Activated T-cell treated with anti-CD3 and anti-CD28 coated beads, Interleukin-2, amount 50 U/mL, for 72 hours (primary cell): ENCODE results near the gene WIPF3. TPM values are rescaled to one million over a fixed set of nuclear protein-coding genes. Genes with fewer than 3 reads are reported as not detected.

Experiments used
- ATAC-seq, 2 donors: fragments of 150-1000 bp; cut with Tn5 transposase; replicated peaks in 1 of 2; 2 replicates each; pipeline ENCODE4 v1.10.0; 2021; ENCODE audit warnings: moderate library complexity in 2 of 2, mild to moderate bottlenecking in 1 of 2
- DNase-seq, 2 donors: peaks; one replicate each; pipeline ENCODE4 v3.0.0; 2021 to 2022; ENCODE audit warnings: mixed read lengths in 1 of 2
- H3K27ac Mint-ChIP-seq: one replicate; pipeline ENCODE4 v1.8.0; 2022; ENCODE audit warnings: mild to moderate bottlenecking, moderate library complexity, mixed read lengths
- H3K27me3 Mint-ChIP-seq: one replicate; pipeline ENCODE4 v1.8.0; 2022; ENCODE audit warnings: low read depth, mixed read lengths
- H3K36me3 Mint-ChIP-seq, 2 donors: one replicate each; pipeline ENCODE4 v1.8.0; 2022; ENCODE audit warnings: mixed read lengths in 2 of 2, mild to moderate bottlenecking in 1 of 2; ENCODE audit not compliant: insufficient read depth in 2 of 2
- H3K4me1 Mint-ChIP-seq: one replicate; pipeline ENCODE4 v1.8.0; 2022; ENCODE audit warnings: low read depth, mixed read lengths
- H3K4me3 Mint-ChIP-seq, 2 donors: one replicate each; pipeline ENCODE4 v1.8.0; 2022; ENCODE audit warnings: mild to moderate bottlenecking in 2 of 2, mixed read lengths in 2 of 2, moderate library complexity in 2 of 2
- H3K9me3 Mint-ChIP-seq, 2 donors: one replicate each; pipeline ENCODE4 v1.8.0; 2022; ENCODE audit warnings: mixed read lengths in 2 of 2
- total RNA-seq, 2 donors: library from RNA; stranded (reverse); gene quantifications; one replicate each; pipeline ENCODE4 v1.2.3, GENCODE V29; 2022

Gene WIPF3
- total RNA-seq, 2 donors from 2014 or later = not detected

DNA sequence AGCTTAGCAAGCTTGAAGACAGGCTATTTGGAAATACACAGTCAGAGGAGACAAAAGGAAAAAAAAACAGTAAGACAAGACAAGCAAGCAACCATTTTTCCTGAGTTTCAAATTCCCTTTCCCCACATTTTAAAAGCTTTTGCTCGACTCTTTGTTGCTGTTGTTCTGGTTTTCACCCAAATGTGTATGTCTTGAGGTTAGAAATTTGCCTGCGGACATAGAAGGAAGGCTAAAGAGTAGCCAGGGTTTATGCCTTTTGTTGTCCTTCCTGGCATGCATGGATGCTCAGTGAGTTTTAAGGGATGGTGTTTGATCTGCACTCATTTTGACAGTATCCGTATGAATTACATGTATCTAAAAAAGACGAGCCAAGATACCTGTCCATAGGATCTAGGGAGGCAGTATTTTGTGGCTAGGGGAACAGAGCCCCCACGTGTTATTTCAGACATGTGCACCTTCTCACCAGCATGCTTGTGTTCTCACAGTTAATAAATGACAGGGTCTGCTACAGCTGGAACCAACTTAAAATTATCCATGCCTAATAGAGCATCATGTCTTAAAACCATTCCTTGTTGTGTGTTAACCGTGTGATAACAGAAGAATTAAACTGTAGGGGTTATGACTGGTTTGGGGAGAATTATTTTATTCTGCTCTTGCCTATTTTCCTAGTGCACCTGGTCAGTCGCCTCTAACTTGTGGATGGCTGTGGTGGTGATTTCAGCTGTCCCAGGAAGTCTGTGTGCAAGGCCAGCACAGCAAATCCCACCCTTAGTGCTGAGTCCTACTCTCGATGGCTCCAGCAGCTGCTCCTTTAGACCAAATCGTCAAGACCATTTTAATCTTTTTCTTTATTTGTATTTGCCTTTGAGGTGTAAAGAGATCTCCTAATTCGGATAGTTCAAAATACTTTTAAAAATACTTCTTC, 9.1 kb downstream of the WIPF3 start:
- Mint-ChIP-seq H3K27ac (no peak overlapping the region), H3K4me1 (no peaks in the 10 kb centered on the region), H3K27me3 (peaks cover 26% of the 10 kb centered on the region), H3K9me3 (no peaks in the 10 kb centered on the region), H3K4me3 (no peak overlapping the region), H3K36me3 (no peaks in the 10 kb centered on the region)
- no peak for ATAC-seq
- no peak for DNase-seq

GRCh38 chr7:29818308-29818707, 12.0 kb downstream of the WIPF3 start:
- H3K4me3 Mint-ChIP-seq = no peak overlapping the region
- no peak for ATAC-seq
- no peaks in the 10 kb centered on the region for H3K9me3 Mint-ChIP-seq
- H3K27ac Mint-ChIP-seq = no peak overlapping the region
- no peak for DNase-seq
- no peaks in the 10 kb centered on the region for H3K4me1 Mint-ChIP-seq
- peaks cover 21% of the 10 kb centered on the region for H3K27me3 Mint-ChIP-seq
- H3K36me3 Mint-ChIP-seq = no peaks in the 10 kb centered on the region

GRCh38 chr7:29825775-29826529, 19.6 kb downstream of the WIPF3 start:
- no peak overlapping the region for H3K27ac Mint-ChIP-seq
- H3K27me3 Mint-ChIP-seq = peaks cover 16% of the 10 kb centered on the region
- peak overlapping the region; percentile 45 to 68 for H3K4me3 Mint-ChIP-seq
- no peaks in the 10 kb centered on the region for H3K4me1 Mint-ChIP-seq
- no peak for DNase-seq
- peak in 1 of 2 donors; percentile 41 for ATAC-seq
- no peaks in the 10 kb centered on the region for H3K36me3 Mint-ChIP-seq
- H3K9me3 Mint-ChIP-seq = no peaks in the 10 kb centered on the region

DNA sequence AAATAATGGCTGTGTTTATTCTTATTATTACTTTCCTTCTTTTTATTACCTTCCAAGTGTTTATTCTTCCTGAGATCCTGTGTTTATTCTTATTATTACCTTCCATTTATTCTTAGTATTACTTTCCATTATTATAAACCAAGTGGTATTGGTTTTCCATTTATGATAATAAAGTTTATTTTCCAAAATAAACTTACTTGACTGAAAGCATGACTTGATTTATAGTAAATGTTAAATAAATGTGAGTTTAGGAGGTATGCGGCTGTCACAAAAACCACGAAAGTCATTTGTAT, 20.2 kb downstream of the WIPF3 start:
- no peaks in the 10 kb centered on the region for H3K4me1 Mint-ChIP-seq
- no peak for DNase-seq
- no peaks in the 10 kb centered on the region for H3K9me3 Mint-ChIP-seq
- peak overlapping the region in 1 of 2 donors; percentile 68 for H3K4me3 Mint-ChIP-seq
- H3K27me3 Mint-ChIP-seq = peaks cover 15% of the 10 kb centered on the region
- H3K36me3 Mint-ChIP-seq = no peaks in the 10 kb centered on the region
- H3K27ac Mint-ChIP-seq = no peak overlapping the region
- ATAC-seq = no peak

GRCh38 chr7:29826904-29827303, 20.6 kb downstream of the WIPF3 start:
- Mint-ChIP-seq H3K4me1 (no peaks in the 10 kb centered on the region), H3K36me3 (no peaks in the 10 kb centered on the region), H3K4me3 (no peak overlapping the region), H3K27me3 (peaks cover 15% of the 10 kb centered on the region), H3K27ac (no peak overlapping the region), H3K9me3 (no peaks in the 10 kb centered on the region)
- no peak for DNase-seq
- no peak for ATAC-seq

GRCh38 chr7:29831705-29832104, 25.4 kb downstream of the WIPF3 start:
- no peak for ATAC-seq
- H3K4me1 Mint-ChIP-seq = no peaks in the 10 kb centered on the region
- no peak overlapping the region for H3K4me3 Mint-ChIP-seq
- no peaks in the 10 kb centered on the region for H3K9me3 Mint-ChIP-seq
- peaks cover 12% of the 10 kb centered on the region for H3K27me3 Mint-ChIP-seq
- H3K36me3 Mint-ChIP-seq = no peaks in the 10 kb centered on the region
- DNase-seq = no peak
- no peak overlapping the region for H3K27ac Mint-ChIP-seq

DNA sequence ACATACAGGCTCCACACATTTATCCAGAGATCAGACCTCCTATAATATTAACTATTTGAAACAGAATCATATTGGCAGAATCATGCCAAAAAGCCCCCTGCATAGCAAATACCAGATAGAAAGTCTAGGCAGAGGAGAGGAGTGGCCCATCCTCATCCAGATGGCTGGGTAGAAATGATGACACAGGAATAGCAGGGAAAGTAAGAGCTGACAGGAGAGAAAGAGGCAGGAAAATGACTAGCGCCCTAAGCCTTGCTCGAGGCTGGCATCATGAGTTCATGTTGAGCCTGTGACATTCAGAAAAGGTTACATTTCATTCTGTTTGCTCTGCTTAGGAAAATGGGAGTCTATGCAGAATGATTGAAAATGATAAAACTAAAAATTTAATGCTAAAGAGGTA, 27.6 kb downstream of the WIPF3 start:
- H3K9me3 Mint-ChIP-seq = no peaks in the 10 kb centered on the region
- H3K4me1 Mint-ChIP-seq = no peaks in the 10 kb centered on the region
- no peak overlapping the region for H3K27ac Mint-ChIP-seq
- peaks cover 12% of the 10 kb centered on the region for H3K27me3 Mint-ChIP-seq
- DNase-seq (no peak), ATAC-seq (no peak)
- H3K36me3 Mint-ChIP-seq = no peaks in the 10 kb centered on the region
- no peak overlapping the region for H3K4me3 Mint-ChIP-seq

DNA sequence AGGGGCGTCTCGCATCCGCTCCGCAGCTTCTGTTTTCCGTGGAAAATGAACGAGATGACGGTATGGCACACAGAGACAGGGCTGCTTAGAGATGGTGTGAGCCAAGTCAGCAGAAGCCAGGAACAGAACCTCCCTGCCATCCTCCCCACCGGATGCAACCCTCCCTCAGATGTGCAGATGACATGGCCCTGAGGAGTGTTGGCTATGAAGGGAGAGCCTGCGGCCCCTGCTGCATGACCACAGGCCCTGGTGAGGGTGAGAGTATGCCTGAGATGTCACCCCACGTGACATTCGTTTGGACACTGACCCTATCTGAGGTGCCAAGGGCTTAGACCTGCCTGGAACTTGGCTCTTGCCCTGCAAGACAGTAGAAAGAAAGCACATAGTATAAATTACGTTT, 29.4 kb downstream of the WIPF3 start:
- no peak for DNase-seq
- Mint-ChIP-seq H3K4me3 (no peak overlapping the region), H3K36me3 (no peaks in the 10 kb centered on the region), H3K9me3 (no peaks in the 10 kb centered on the region), H3K4me1 (no peaks in the 10 kb centered on the region), H3K27ac (no peak overlapping the region), H3K27me3 (peaks cover 12% of the 10 kb centered on the region)
- ATAC-seq = no peak

GRCh38 chr7:29839302-29839701, 33.0 kb downstream of the WIPF3 start:
- Mint-ChIP-seq H3K36me3 (no peaks in the 10 kb centered on the region), H3K27ac (no peak overlapping the region), H3K4me3 (no peak overlapping the region), H3K4me1 (no peaks in the 10 kb centered on the region), H3K27me3 (no peaks in the 10 kb centered on the region), H3K9me3 (no peaks in the 10 kb centered on the region)
- no peak for ATAC-seq
- no peak for DNase-seq

GRCh38 chr7:29839921-29840320, 33.6 kb downstream of the WIPF3 start:
- Mint-ChIP-seq H3K27ac (no peak overlapping the region), H3K27me3 (no peaks in the 10 kb centered on the region), H3K36me3 (no peaks in the 10 kb centered on the region), H3K4me1 (no peaks in the 10 kb centered on the region), H3K9me3 (no peaks in the 10 kb centered on the region), H3K4me3 (no peak overlapping the region)
- no peak for ATAC-seq
- no peak for DNase-seq

GRCh38 chr7:29840701-29841100, 34.4 kb downstream of the WIPF3 start:
- Mint-ChIP-seq H3K9me3 (no peaks in the 10 kb centered on the region), H3K4me1 (no peaks in the 10 kb centered on the region)

GRCh38 chr7:29841926-29842701, 35.8 kb downstream of the WIPF3 start:
- no peak overlapping the region for H3K27ac Mint-ChIP-seq

More at GRCh38 chr7:29840701-29841100, 34.4 kb downstream of the WIPF3 start:
- Mint-ChIP-seq H3K27me3 (no peaks in the 10 kb centered on the region), H3K4me3 (no peak overlapping the region), H3K27ac (no peak overlapping the region), H3K36me3 (no peaks in the 10 kb centered on the region)
- ATAC-seq (no peak), DNase-seq (no peak)

GRCh38 chr7:29843093-29843492, 36.8 kb downstream of the WIPF3 start:
- no peak for DNase-seq
- H3K4me1 Mint-ChIP-seq = no peaks in the 10 kb centered on the region

More at GRCh38 chr7:29841926-29842701, 35.8 kb downstream of the WIPF3 start:
- ATAC-seq (no peak), DNase-seq (no peak)
- Mint-ChIP-seq H3K4me3 (no peak overlapping the region), H3K36me3 (no peaks in the 10 kb centered on the region), H3K9me3 (no peaks in the 10 kb centered on the region), H3K4me1 (no peaks in the 10 kb centered on the region), H3K27me3 (no peaks in the 10 kb centered on the region)

More at GRCh38 chr7:29843093-29843492, 36.8 kb downstream of the WIPF3 start:
- Mint-ChIP-seq H3K27me3 (no peaks in the 10 kb centered on the region), H3K9me3 (no peaks in the 10 kb centered on the region), H3K4me3 (no peak overlapping the region), H3K36me3 (no peaks in the 10 kb centered on the region), H3K27ac (no peak overlapping the region)
- ATAC-seq = no peak
